CD4-positive, alpha-beta T cell treated with Interleukin-17A for 4 hours (primary cell): Measurements from ENCODE around the gene PRDM10.
A peak's percentile ranks its signal among the peaks of the same experiment; 100 is the strongest.

Source experiments
- DNase-seq: peaks from one replicate; pipeline ENCODE4 v3.0.0-alpha.2; 2020; ENCODE audit warnings: mixed read lengths

The PRDM10 gene

DNA sequence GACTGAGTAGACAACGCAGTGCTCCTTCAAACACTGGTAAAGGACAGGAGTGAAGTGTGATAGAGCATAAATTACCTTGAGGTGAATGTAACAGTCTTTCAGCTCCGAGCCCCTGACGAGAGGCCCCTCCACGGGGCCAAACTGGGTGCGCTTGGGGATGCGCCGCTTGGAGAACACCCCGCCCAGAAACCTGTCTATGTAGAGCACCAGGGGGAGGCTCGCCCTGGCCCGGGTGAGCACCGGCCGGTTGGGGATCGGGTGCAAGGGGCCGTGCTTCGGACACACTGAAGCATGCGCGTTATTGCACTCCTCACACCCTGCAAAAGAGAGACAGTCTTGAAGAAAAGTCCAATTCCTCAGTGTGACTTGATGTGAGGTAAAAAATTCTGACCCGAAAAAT lies 57.9 kb downstream of the PRDM10 start:
- DNase-seq: no peak

DNA sequence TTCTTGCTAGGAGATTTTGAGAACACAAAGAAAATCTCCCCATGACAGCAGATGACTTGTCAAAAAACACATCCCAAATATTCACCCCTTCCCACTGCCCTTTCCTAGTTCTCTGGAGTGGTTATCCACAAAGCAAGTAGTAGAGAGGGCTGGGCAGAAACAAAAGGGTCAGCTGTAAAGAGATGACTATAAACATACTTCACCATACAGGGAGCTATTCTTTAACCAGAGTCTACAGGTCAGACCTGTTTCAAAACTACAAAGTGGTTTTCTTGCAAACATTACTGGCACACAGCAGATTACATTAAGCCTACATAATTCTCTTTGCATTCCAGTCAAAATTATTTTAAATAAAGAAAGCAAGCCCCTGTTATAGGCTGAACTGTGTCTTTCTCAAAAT lies 59.6 kb downstream of the PRDM10 start:
- DNase-seq: no peak

DNA sequence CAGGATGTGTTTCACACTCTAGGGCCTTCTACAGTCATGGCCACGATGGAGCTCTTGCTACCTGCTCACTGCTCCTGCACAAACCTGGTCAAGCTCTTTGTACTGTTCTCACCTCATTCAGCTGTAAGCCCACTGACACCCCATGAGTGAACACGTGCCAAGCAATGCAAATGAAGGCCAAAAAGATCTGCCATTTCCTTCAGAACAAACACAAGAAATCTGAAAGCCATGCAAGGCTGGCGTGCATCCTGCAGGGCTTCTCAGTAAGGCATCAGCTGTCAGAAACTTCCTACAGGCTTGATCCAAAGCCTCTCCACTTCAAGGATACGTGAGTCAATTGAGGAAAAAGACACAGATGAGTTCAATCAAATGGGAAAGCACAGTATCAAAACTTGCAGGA lies 63.1 kb downstream of the PRDM10 start:
- no peak for DNase-seq

DNA sequence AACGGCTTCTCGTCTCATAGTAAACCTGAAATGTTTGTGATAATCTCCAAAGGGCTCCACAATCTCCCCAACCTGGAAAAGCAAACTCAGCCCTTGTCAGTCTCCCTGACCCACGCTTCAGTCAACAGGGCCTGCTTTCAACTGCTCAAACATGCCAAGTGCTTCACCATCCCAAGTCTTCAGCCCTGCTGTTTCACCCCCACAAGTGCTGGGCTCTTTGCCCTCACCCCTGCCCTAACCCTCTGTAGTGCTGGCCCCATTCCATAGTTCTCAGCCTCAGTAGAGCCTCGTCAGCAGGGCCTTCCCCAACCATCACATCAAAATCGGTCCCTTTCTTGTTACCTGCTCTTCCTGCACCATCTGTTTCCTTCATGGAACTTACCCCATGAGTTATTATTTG lies 63.9 kb downstream of the PRDM10 start:
- no peak for DNase-seq

DNA sequence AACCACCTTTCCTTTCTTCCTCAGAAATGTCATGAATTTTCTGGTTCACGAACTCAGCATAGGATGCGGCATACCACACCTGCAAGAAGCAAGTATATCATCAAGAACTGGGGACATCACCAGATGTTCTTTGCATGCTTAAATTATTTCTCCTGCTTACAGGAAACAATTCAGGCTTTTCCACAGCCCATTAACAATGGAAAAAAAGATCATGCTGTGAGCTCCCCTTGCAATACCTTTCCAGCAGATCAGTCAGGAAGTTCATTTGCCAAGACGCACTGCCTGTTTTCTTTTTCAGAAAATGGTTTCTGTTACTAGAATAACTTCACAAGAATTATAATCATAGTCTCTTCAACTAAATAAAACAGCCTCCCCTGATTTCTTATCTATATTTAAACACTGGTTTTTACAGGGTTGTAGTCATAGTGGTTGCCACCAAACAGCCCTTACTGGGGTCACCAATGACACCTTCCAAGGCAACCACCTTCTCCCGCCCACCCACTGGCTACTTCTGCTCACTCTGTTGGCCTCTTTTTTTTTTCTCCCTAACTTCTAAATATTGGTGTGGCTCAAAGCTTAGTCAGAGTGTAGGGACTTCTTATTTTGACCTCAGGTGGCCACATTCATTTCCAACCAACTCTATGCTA lies 64.9 kb downstream of the PRDM10 start:
- no peak for DNase-seq

DNA sequence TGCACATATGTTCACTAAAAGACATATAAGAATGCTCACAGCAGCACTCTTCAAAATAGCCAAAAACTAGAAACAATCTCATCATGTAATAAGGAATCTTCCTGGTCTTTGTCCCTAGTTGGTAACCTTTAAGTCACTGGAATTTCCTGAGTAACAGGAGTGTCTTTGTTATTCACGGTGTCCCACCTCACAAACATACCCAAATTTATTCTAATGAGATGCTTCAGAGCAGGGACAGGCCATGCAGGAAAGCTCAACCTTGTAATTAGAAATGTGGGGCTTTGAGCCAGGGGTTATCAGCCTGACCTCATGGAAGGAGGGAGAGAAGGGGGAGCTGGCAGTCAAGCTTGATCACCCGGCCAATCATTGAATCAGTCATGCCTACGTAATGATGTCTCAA lies 66.9 kb downstream of the PRDM10 start:
- no peak for DNase-seq

DNA sequence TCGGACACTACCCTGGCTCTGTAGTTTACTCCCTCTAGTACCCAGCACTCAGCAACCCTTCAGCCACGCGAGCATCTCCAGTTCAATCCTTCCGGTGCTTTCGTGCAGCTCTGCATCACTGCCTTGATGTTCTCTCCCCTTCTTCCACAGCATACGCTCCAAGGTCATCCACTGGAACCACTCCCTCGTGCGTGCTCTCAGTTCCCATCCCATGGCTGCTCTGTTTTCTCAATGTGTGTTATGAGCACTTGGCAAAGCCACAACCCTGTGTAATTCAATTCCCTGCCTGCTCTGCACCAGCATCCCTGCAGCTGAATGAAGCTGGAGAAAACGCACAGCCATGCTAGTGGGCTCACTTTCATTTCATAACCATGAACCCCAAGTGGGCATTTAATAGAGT lies 68.7 kb downstream of the PRDM10 start:
- DNase-seq: no peak

DNA sequence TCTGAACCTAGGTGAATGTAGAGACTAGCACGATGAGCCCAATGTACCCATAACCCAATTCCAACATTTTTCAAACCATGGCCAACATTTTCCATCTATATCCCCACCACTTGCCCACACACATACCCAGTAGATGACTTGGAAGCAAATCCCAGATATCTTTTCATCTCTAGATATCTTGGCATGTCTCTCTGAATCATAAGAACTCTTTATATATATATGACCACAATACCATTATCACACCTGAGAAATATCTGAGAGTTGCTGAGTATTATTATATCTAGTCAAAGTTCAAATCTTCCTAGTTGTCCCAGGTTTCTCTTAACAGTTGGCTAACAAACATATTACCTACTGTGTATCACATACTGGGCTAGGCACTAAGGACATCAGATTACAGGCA lies 69.4 kb downstream of the PRDM10 start:
- DNase-seq: no peak

DNA sequence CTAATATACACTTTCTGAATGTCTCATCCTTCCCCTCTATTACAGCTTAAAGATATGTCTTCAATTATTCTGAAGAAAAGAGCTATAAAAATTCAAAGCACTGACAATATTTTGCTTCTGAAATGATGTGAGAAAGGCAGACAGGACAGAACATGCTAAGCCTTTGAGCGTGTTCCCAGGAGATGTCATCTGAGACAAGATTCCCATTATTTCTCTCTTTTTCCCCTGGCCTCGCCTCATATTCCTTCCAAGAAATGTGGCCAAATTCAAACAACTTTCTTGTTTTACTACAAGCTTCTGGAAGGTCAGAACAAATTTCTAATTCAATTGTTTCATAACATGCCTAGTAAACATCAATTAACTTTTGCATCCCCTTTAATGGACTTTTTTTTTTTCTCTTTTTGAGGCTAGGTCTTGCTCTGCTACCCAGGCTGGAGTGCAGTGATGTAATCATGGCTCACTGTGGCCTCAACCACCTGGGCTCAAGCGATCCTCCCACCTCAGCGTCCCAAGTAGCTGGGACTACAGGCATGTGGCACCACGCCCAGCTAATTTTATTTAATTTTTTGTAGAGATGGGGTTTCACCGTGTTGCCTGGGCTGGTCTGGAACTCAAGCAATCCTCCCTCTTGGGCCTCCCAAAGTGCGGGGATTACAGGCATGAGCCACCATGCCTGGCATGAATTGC lies 70.1 kb downstream of the PRDM10 start:
- DNase-seq: no peak

DNA sequence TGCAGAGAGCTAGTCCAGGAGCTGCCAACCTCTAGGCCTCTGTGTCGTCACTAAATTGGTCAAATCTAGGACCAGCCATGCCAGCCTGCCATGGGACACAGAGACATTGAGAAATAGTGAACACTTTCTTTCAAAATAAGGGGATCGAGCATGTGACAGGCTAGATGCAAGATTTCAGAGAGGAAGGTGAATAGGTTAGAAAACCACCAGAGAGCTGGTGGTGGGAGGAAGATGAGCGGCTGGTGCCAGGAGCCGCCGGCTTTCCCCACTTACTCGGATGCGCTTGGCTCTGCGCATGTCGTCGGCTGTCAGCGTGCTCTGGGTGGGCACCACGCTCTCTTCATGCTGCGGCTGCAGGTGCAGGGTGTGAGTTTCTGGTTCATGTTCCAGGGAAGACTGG lies 71.9 kb downstream of the PRDM10 start:
- DNase-seq: no peak

DNA sequence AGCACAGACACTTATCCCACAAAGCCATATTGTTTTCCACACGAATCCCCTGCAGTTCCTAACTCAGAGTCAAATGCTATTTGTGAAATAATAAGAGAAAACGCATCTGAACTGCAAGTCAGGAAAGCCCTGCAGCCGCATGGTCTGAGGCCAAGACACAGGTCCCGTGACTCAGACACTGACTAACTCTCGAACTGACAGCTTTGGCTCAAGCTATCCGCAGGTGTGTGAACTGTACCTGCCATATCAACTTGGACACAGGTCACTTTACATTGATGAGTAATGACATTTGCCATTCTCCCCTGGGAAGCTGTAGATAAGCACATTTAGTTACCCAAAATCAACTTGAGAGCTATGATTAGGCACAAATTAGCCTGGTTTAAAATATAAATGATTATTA lies 72.3 kb downstream of the PRDM10 start:
- DNase-seq: no peak

DNA sequence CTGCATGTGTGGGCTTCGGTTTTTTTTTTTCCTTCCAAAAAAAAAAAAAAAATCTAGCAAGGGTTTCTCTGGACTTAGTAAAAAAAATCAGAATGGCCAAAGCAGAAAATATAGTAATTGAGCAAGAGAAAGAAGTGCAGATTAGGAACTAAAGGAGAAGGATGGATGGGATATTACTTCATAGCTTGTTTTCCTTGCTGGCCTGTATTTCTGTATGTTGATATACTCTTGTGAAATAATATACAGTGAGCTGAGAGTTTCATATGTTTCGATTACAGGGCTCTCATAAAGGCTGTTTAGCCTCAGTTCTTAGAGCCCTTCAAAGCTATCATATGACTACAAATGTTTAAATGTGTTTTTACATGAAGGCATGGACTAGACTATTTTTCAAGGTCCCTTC lies 72.9 kb downstream of the PRDM10 start:
- DNase-seq: no peak

DNA sequence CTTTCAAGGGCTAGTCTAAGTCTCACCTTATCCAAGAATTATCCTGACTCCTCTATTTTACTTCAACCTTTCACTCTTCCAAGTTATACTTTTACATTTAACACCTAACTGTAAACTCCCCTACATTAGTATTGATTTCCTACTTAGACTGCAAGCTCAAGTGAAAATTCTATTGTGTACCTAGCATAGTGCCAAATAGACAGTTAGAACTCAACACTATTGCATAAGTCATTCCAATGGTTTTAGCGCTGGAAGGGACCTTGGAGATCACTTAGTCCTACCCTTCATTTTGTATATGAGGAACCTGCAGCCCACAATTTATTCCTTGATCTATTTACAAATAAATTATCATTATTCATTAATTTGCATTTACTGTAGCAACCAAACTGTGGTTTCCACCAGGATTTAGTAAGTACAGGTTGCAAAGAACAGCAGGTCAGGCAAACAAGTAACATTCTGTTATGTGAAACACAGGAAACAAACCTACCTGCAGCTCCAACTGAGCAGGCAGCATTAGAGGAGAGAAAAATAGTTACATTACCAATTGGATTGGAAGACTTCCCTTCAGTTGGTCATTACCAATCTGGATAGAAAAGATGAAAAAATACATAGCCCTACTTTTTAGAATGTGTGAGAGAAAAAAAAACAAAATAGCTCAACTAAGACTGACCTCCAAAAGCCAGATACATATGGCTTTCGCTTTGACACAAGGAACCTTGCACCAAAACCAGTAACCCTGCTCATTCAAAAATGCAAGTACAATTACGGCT lies 73.5 kb downstream of the PRDM10 start:
- DNase-seq: no peak

DNA sequence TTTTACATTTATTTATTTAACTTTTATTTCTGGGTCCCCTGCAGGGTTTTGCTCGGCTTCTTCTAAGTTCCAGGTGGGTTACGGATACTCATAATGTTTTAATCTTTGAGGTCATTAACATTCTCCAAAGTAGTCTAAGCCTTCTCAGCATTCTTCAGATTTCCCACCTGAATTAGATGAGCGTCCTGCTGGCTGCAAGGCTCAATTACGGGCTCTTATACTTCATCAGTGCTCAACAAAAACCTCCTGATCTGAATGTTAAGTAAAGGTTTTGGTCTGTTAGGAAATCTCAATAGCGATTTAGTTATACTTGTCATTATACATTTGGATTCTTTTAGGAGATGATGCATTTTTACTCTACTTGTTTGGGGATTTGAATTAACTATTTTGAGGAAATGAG lies 80.0 kb downstream of the PRDM10 start:
- DNase-seq: no peak

DNA sequence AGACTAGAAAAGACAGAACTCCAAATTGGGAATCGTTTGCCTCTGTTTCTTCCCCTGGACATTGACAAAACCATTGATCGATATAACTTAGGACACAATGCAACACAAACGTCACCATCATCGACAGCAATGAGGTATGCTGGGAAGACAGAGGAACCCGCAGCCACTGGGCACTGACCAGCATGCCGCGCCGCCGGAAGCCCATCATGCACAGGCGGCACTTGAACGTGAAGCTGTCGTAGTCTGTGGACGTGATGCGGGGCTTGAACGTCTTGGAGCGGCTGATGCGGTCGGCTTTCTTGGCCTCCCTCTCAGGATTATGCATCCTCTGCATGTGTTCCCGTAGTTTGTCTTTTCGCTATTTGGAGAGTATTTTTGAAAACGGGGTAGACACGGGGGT lies 84.3 kb downstream of the PRDM10 start:
- no peak for DNase-seq

DNA sequence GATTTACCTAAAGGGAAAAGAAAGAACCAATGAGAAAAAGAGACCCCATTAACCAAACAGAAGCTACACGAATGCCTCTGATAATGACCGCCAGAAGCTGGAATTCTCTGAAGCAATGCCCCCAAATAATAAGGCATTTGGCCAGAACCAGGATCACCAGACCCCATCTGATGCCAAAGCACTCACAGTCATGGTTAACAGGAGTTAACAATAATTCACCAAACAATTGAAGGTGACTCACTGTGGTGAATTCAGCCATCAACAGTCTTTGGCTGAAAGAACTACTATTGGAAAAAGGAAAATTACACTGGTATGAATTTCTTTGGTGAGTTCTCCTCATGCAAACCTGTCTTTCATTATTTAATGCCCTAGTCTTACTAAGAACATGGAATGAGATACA lies 85.4 kb downstream of the PRDM10 start:
- no peak for DNase-seq

DNA sequence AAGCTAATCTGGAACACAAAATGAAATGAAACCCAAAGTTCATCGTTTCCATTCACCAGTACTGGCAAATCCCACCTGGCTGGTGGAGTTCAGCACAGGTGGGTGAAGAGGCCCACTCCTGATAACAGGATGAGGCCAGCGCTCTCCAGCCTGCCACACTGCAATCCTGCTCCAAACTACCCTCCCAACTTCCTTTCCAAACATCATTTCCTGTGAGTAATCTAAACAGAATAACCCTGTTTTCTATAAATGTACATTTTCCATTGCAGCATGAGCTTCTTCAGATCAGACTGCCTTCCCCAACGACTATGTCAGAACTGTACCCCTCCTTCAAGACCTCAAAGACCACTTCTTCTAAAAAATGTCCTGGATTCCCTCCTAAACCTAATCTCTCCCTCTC lies 91.3 kb downstream of the PRDM10 start:
- DNase-seq: no peak

DNA sequence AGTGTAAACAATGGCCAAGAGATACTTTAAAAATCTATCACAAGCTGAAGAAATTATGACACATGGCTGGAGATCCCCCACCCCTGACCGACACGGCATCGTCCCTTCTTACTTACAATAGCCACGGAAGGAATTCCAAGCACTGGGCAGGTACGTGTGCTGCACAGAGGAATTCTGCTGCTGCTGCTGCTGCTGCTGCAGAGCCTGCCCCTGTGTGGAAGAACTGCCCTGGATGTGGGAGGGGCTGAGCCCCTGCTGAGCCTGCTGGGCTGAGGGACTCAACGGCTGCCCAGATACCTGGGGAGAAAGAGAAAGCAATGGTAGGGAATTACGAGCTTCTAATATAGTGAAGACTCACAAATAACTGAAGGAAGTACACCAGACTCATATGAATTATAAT lies 92.3 kb downstream of the PRDM10 start:
- no peak for DNase-seq

DNA sequence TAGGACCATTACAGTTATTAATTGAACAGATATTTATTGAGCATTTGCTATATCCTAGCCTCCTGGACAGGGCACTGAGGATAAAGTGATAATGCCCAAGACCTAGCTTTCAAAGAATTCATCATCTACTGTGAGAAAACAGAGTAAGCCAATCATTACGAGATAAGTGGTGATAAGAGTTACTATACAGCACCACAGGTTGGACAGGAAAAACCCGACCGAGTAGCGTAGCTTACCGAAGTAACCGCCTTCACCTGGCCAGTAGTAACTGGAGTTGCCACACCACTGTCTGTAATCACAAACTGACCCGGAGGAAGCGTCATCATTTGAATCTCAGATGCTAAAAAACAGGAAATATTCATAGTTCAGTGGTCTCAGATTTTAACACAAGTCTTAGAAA lies 97.2 kb downstream of the PRDM10 start:
- DNase-seq: no peak

DNA sequence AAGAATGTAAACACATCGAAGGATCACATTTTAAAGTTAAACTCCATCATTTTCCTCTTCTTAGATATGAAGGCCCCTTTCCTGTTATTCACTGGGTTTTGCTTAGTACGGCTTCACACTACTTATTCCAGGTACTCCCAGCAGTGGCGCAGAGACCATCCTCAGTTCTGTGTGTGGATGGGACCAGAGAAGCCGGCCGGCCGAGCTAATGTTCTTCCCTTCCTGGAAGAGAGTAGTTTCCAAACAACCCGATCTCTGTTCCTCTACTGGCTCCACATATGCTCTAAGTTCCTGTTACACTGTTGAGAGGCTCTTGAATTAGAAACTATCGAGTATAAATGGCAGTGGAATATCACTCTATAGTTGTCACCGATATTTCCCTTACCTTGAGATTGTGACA lies 106.6 kb downstream of the PRDM10 start:
- DNase-seq: no peak

DNA sequence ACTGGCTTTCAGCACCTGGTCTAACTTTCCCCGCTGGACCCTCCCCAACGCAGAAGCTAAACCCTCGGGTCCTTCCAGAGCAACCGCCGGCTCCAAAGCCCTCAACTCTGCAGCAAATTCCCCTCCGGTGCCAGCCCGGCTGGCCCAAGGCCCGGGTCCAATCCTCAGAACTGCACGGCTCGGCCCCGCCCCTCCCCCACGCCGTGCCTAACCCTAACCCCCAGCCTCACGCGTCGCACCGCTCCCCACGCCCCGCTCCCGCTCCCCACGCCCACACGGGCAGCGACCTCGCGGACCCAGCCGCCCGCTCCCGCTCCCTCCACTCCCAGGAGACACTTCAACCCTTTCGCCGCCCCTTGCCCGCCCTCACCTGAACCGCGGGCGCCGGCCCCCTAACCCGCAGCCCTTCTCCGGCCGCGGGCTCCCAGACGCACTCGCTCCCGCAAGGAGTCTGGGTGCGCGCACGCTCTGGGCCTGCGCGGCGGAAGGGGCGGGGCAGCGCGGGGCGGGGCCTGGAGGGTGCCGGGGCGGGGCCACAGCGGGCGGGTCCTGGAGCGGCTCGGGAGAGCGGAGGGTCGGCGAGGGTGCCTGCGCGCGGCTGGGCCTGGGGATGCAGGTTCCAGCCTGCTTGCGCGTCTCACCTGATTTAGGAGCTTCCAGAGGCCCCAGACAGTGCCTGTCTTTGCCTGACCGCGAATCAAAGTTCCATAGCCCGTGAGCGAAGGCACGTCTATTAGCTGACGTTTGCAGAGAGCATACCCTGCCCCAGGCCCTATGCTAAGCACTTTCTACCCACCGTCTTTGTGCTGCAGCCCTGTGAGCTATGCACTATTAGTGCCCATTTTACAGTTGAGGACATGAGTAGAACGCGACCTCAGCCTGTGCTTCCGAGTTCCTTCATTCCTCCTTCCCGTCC lies 107.3 kb downstream of the PRDM10 start, which contains the start of gene NFRKB:
TSS of gene NFRKB (minus strand) at position 453 of the 916 bp plus-strand sequence. CDS start 2,729 bp downstream, outside the sequence.
- peak; percentile 90 for DNase-seq

DNA sequence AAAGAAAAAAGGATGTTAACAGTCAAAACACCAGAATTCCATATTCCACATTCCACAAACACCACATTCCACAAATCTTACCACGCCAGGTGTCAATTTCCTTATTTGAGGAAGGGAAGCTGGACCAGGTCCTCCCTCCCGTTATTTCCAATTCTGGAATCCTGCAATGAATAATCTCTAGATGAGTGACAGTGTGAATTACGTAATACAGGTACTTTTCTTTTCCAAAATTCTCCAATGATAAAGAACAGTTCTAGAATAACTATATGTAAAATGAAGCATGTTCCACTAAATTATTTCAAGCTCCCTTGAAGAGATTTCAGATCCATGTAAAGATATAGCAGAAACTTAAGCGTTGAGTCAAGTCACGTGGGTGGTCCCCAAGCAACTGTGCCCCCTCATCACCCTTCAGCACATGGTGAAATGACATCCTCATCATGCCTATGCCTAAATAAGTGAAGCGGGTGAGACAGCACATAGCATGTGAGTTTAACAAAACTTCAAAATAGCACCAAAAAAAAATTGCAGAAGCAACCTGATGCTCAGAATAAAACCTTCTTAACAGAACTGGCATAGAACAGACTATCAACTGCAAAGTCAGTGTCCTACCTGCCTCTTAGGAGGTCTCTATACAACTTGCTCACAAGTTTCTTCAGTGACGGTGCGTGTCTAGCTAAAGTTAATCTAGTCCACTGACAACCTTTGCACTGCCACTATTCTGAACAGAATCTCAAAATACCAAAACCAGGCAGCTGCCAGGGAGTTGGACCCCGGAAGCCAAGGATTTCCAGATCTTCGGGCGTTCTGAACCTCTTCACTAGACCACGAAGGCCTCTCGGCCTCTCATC lies 108.1 kb downstream of the PRDM10 start:
- DNase-seq: no peak
